HepG2 (cell line): ENCODE results near the gene CTAG1A. TPM values are rescaled to one million over a fixed set of nuclear protein-coding genes. Genes with fewer than 3 reads are reported as not detected.

Experiments
- ATAC-seq: fragments of 200-7000 bp; cut with Tn5 transposase; 3 replicates; pipeline ENCODE4 v1.9.1; 2020; ENCODE audit warnings: mild to moderate bottlenecking, moderate library complexity
- BruUV-seq: library from RNA; stranded (reverse); fragments of 400-500 nt; replicated peaks from 2 replicates; lab custom pipeline; 2021; lab: Mats Ljungman, UMichigan
- CTCF ChIA-PET: fragments of 300-600 bp; formaldehyde crosslinking; extraction: SDS; loops from one replicate; lab custom pipeline; 2021; ENCODE audit warnings: low total read pairs, inconsistent platforms, low intra/inter-chr PET ratio; lab: Yijun Ruan, JAX
- POLR2A ChIA-PET: fragments of 350-600 bp; sonication (Branson Sonifier 250); formaldehyde crosslinking; loops from one replicate; lab custom pipeline; 2020; ENCODE audit warnings: antibody characterized with exemption, inconsistent platforms; lab: Yijun Ruan, JAX
- DNase-seq: peaks from one replicate; pipeline ENCODE4 v3.0.0-alpha.2; 2015; ENCODE audit warnings: low spot score
- FAIRE-seq: peaks from 3 replicates; lab custom pipeline; 2011; peaks lifted over from hg19 to GRCh38; lab: Jason Lieb, UNC
- H2AFZ ChIP-seq: one replicate; pipeline ENCODE4 v1.6.1; 2011; ENCODE audit warnings: low read length, inconsistent platforms
- H3K27ac ChIP-seq: fragments of 300-600 bp; 3 replicates; pipeline ENCODE4 v1.8.0; 2011; ENCODE audit warnings: mixed run types, mild to moderate bottlenecking, mixed read lengths, low read length, inconsistent platforms; ENCODE audit not compliant: insufficient read depth; ENCODE audit errors: extremely low read length
- H3K27me3 ChIP-seq, 2 experiments: fragments of 200-600 bp in 1 of 2; 2 replicates in 1 of 2; 3 replicates in 1 of 2; pipeline versions ENCODE4 v1.6.0 to v1.8.0; 2011; ENCODE audit warnings: low read length in 2 of 2, mild to moderate bottlenecking in 2 of 2, moderate library complexity in 2 of 2, inconsistent platforms in 1 of 2; ENCODE audit not compliant: insufficient read depth in 2 of 2, control insufficient read depth in 1 of 2
- H3K36me3 ChIP-seq, 2 experiments: fragments of 200-600 bp in 1 of 2; replicated peaks in 1 of 2; 2 replicates in 1 of 2; 3 replicates in 1 of 2; pipeline versions ENCODE4 v1.5.1 to v1.8.0; 2011; ENCODE audit warnings: low read length in 2 of 2, inconsistent platforms in 1 of 2; ENCODE audit not compliant: insufficient read depth in 2 of 2, control insufficient read depth in 1 of 2
- H3K4me1 ChIP-seq: 2 replicates; pipeline ENCODE4 v1.5.1; 2012; ENCODE audit warnings: low read length, inconsistent platforms; ENCODE audit not compliant: insufficient read depth
- H3K4me2 ChIP-seq: 2 replicates; pipeline ENCODE4 v1.6.0; 2011; ENCODE audit warnings: low read depth, low read length, inconsistent platforms
- H3K4me3 ChIP-seq, 3 experiments: fragments of 200-600 bp in 1 of 3; sonication (generic), shearing (Covaris generic) in 1 of 3; replicated peaks in 1 of 3; 2 replicates each; pipeline ENCODE4 v1.5.1; 2011 to 2016; ENCODE audit warnings: low read length in 3 of 3, inconsistent platforms in 2 of 3, low read depth in 2 of 3, mild to moderate bottlenecking in 2 of 3, control low read depth in 1 of 3, mixed read lengths in 1 of 3; ENCODE audit not compliant: insufficient read depth in 1 of 3
- H3K79me2 ChIP-seq: one replicate; pipeline ENCODE4 v1.6.1; 2011; ENCODE audit warnings: low read length, inconsistent platforms; ENCODE audit not compliant: insufficient read depth
- H3K9ac ChIP-seq: 2 replicates; pipeline ENCODE4 v1.6.0; 2011; ENCODE audit warnings: mild to moderate bottlenecking, low read depth, low read length, inconsistent platforms; ENCODE audit not compliant: insufficient read depth
- H3K9me3 ChIP-seq: 2 replicates; pipeline ENCODE4 v1.5.1; 2012; ENCODE audit warnings: mild to moderate bottlenecking, low read length
- H4K20me1 ChIP-seq: 2 replicates; pipeline ENCODE4 v1.6.0; 2011; ENCODE audit warnings: inconsistent platforms, mild to moderate bottlenecking, low read length, moderate library complexity; ENCODE audit not compliant: insufficient read depth
- CBX2 ChIP-seq, 2 experiments: fragments of 200-600 bp in 1 of 2; sonication (generic); formaldehyde crosslinking in 1 of 2; IDR thresholded peaks; 2 replicates each; pipeline versions ENCODE4 v1.7.0 to v1.8.1; 2018 to 2022; ENCODE audit warnings: low read depth in 2 of 2, low read length in 1 of 2, mild to moderate bottlenecking in 1 of 2, missing genetic modification reagents in 1 of 2
- CCDC6 ChIP-seq: sonication (generic); formaldehyde crosslinking; IDR thresholded peaks from 2 replicates; pipeline ENCODE4 v1.8.1; 2022; ENCODE audit warnings: mild to moderate bottlenecking, missing genetic modification reagents, moderate library complexity
- EED ChIP-seq: sonication (generic); formaldehyde crosslinking; IDR thresholded peaks from 2 replicates; pipeline ENCODE4 v1.5.0; 2020; ENCODE audit warnings: mild to moderate bottlenecking, missing genetic modification reagents
- ETV5 ChIP-seq: IDR thresholded peaks from 2 replicates; pipeline ENCODE4 v1.6.1; 2018; ENCODE audit warnings: missing biosample characterization, missing genetic modification reagents, inconsistent platforms, borderline replicate concordance
- JUN ChIP-seq: sonication (generic); formaldehyde crosslinking; IDR thresholded peaks from 2 replicates; pipeline ENCODE4 v1.4.0; 2020; ENCODE audit warnings: mild to moderate bottlenecking, missing genetic modification reagents
- NONO ChIP-seq, 2 experiments: fragments of 450-650 bp in 1 of 2; sonication (generic) in 1 of 2; formaldehyde crosslinking in 1 of 2; IDR thresholded peaks in 1 of 2; conservative IDR thresholded peaks in 1 of 2; 2 replicates each; pipeline versions ENCODE4 v1.6.1 to v1.8.0; 2017 to 2022; ENCODE audit warnings: mild to moderate bottlenecking in 1 of 2, missing genetic modification reagents in 1 of 2, moderate library complexity in 1 of 2
- RBFOX2 ChIP-seq: fragments of 200-400 bp; formaldehyde crosslinking; IDR thresholded peaks from 2 replicates; pipeline ENCODE4 v1.6.1; 2017; ENCODE audit warnings: low read depth, mild to moderate bottlenecking, low read length
- WGBS: methylation state at CpG from one replicate; pipeline ENCODE4 v1.1.6; 2017; ENCODE audit warnings: low lambda C conversion rate; 5-methylcytosine and 5-hydroxymethylcytosine counted together
- in situ Hi-C: cut with HindIII; loops from 2 replicates; pipeline ENCODE4 v1.10.0; 2017; ENCODE audit warnings: low pct_unique_long_range_greater_than_20kb; ENCODE audit not compliant: extremely low pct_ligation_motif_present
- intact Hi-C: fragments of 100-400 bp; cut with micrococcal nuclease; formaldehyde crosslinking; loops from one replicate; pipeline ENCODE4 v1.10.0; 2022; ENCODE audit not compliant: unreplicated experiment
- polyA plus RNA-seq, 8 experiments: library from polyadenylated mRNA; depleted of rRNA in 3 of 8; stranded (reverse) in 7 of 8; unstranded in 1 of 8; fragments of >200 nt; fragmentation: Illumina TruSeq in 4 of 8; extraction: Trizol in 4 of 8; gene quantifications; 2 replicates each; pipeline versions ENCODE4 v1.2.1 to v1.2.3, GENCODE V29; 2011 to 2016; ENCODE audit warnings: low read depth in 4 of 8, missing spikeins in 1 of 8, mixed read lengths in 1 of 8; ENCODE audit not compliant: insufficient read depth in 1 of 8
- total RNA-seq, 5 experiments: library from RNA; depleted of rRNA; stranded (reverse); fragments of >200 nt; fragmentation: Illumina TruSeq; extraction: Trizol; gene quantifications; 2 replicates each; pipeline ENCODE4 v1.2.3, GENCODE V29; 2016; ENCODE audit warnings: low read depth in 1 of 5
- TF ChIP-seq, protein P1 (sequence below): sonication (generic); formaldehyde crosslinking; IDR thresholded peaks from 2 replicates; pipeline ENCODE4 v1.4.0; 2020; ENCODE audit warnings: missing genetic modification reagents
- TF ChIP-seq, protein P2 (sequence below): sonication (generic); formaldehyde crosslinking; IDR thresholded peaks from 2 replicates; pipeline ENCODE4 v1.5.0; 2020; ENCODE audit warnings: mild to moderate bottlenecking, missing genetic modification reagents

Gene CTAG1A
- total and polyA plus RNA-seq, 2 of the 13 experiments (the other 11 are each of a cell fraction or from before 2014, with no cell fraction given): not detected

DNA sequence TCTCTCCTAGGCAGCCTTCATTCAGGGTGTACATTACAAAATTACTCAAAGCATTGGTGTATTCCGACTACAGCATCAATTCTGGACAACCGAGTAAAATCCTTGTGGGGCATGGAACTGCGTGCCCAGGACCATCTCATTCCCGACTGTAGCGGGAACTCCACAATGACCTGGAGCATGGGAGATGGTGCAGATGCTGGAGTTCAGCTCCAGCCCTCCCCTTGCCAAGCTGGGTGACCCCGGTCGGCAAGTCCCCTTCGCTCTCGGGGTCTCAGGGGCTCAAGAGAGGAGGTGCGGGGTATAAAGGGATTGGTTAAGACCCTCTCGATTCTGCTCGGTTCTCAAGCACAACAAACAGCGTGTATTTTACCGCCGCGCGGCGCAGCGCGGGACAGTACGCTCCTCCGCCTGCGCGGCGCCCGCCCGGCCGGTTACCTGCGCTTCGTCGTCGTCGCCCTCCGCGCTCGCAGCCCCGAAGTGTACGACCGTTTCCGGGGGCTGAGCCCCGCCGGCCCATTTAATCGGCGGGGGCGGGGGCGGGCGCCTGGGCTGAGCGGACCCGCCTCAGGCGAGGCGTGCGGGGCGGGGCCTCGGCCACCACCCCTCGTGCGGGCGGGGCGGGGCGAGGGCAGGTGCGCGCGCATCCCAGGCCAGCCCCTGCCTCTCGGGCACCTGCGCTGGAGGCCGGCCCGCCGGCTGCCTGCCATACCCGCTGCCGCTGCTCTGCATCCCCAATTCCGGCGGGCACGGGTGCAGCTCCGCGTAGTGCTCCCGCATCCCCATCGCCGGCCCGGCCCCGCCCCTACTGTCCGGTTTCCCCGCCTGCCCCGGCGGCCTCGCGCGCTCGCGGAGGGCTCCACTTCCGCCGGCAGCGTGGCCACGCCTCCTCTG lies 38.3 kb upstream of the CTAG1A start, which contains the start of gene G6PD:
Gene G6PD (minus strand): TSS at position 493 of the 891 bp plus-strand sequence. CDS start 691 bp downstream, outside the sequence.
- H2AFZ ChIP-seq: no peak within 1 kb of the TSS
- peak; percentile 42 for ATAC-seq
- H3K9ac ChIP-seq: peak within 1 kb of the TSS; percentile 79
- intact Hi-C loops (no loop called here), in situ Hi-C loops (loop anchor here (25.0 kb wide), 1 partner anchor 134 kb away; the partner anchor contains the start of genes DNASE1L1 and TAFAZZIN)
- POLR2A ChIA-PET: interaction anchor here (0.9 kb wide), 1 partner anchor 56 kb away, joined by 3 read pairs; the partner anchor contains the start of gene SLC10A3
- peaks cover 26% of the 10 kb centered on the region for H4K20me1 ChIP-seq
- H3K4me3 ChIP-seq: peak within 1 kb of the TSS; percentile 81 to 86 (median 85)
- peak; percentile 43 for DNase-seq
- H3K9me3 ChIP-seq: no peaks in the 10 kb centered on the region
- peak; percentile 30 for FAIRE-seq
- no CpG with 5 or more reads among the region's 92 CpGs for WGBS
- peaks cover 0 to 9% of the 10 kb centered on the region in 2 experiments; a peak in 1 of 5 replicates for H3K36me3 ChIP-seq
- H3K79me2 ChIP-seq: peaks cover 53% of the 10 kb centered on the region
- H3K27ac ChIP-seq: peak within 1 kb of the TSS; percentile 82
- TSS peak; percentile 75 for BruUV-seq
- CTCF ChIA-PET: interaction anchor here (0.5 kb wide), 1 partner anchor 8 kb away, joined by 3 read pairs; no protein-coding TSS in a partner anchor
- peak within 1 kb of the TSS; percentile 89 for H3K4me2 ChIP-seq
- H3K4me1 ChIP-seq: peaks cover 37% of the 10 kb centered on the region
- no peaks in the 10 kb centered on the region; a peak in 1 of 5 replicates for H3K27me3 ChIP-seq
- no peak for TF ChIP-seq CBX2 (IDR thresholded peaks at IDR 0.05; ENCODE audit: low read depth, low read length)
- no peak for TF ChIP-seq CBX2 (CRISPR knock-in tag; IDR thresholded peaks at IDR 0.05; ENCODE audit: low read depth)
- TF ChIP-seq, protein P1, sequence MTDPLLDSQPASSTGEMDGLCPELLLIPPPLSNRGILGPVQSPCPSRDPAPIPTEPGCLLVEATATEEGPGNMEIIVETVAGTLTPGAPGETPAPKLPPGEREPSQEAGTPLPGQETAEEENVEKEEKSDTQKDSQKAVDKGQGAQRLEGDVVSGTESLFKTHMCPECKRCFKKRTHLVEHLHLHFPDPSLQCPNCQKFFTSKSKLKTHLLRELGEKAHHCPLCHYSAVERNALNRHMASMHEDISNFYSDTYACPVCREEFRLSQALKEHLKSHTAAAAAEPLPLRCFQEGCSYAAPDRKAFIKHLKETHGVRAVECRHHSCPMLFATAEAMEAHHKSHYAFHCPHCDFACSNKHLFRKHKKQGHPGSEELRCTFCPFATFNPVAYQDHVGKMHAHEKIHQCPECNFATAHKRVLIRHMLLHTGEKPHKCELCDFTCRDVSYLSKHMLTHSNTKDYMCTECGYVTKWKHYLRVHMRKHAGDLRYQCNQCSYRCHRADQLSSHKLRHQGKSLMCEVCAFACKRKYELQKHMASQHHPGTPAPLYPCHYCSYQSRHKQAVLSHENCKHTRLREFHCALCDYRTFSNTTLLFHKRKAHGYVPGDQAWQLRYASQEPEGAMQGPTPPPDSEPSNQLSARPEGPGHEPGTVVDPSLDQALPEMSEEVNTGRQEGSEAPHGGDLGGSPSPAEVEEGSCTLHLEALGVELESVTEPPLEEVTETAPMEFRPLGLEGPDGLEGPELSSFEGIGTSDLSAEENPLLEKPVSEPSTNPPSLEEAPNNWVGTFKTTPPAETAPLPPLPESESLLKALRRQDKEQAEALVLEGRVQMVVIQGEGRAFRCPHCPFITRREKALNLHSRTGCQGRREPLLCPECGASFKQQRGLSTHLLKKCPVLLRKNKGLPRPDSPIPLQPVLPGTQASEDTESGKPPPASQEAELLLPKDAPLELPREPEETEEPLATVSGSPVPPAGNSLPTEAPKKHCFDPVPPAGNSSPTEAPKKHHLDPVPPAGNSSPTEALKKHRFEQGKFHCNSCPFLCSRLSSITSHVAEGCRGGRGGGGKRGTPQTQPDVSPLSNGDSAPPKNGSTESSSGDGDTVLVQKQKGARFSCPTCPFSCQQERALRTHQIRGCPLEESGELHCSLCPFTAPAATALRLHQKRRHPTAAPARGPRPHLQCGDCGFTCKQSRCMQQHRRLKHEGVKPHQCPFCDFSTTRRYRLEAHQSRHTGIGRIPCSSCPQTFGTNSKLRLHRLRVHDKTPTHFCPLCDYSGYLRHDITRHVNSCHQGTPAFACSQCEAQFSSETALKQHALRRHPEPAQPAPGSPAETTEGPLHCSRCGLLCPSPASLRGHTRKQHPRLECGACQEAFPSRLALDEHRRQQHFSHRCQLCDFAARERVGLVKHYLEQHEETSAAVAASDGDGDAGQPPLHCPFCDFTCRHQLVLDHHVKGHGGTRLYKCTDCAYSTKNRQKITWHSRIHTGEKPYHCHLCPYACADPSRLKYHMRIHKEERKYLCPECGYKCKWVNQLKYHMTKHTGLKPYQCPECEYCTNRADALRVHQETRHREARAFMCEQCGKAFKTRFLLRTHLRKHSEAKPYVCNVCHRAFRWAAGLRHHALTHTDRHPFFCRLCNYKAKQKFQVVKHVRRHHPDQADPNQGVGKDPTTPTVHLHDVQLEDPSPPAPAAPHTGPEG (CRISPR knock-in tag): peak; percentile 27; the same call in 1 of the 2 replicates
- TF ChIP-seq, protein P2, sequence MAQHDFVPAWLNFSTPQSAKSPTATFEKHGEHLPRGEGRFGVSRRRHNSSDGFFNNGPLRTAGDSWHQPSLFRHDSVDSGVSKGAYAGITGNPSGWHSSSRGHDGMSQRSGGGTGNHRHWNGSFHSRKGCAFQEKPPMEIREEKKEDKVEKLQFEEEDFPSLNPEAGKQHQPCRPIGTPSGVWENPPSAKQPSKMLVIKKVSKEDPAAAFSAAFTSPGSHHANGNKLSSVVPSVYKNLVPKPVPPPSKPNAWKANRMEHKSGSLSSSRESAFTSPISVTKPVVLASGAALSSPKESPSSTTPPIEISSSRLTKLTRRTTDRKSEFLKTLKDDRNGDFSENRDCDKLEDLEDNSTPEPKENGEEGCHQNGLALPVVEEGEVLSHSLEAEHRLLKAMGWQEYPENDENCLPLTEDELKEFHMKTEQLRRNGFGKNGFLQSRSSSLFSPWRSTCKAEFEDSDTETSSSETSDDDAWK: no peak
- TF ChIP-seq JUN (CRISPR knock-in tag): no peak
- peak; percentile 55; the same call in 1 of the 2 replicates for TF ChIP-seq ETV5
- no peak for TF ChIP-seq EED
- TF ChIP-seq RBFOX2: peak; percentile 94
- TF ChIP-seq NONO (IDR thresholded peaks at IDR 0.05): no peak
- TF ChIP-seq NONO (CRISPR knock-in tag; conservative IDR thresholded peaks at IDR 0.05): peak; percentile 72
- TF ChIP-seq CCDC6 (CRISPR knock-in tag): peak; percentile 72; the same call in 1 of the 2 replicates
